ENCODE measurements around the gene CTRB2.

Gene CTRB2

GRCh38 chr16:75250089-75250808 is 43.3 kb upstream of the CTRB2 start:
- peak overlapping the region; percentile 69; the same call in 1 of the 2 replicates for H3K27ac ChIP-seq (ENCODE audit: extremely low read depth, low read depth, low read length)
- no peaks in the 10 kb centered on the region for H3K9me3 ChIP-seq (ENCODE audit: control insufficient read depth, insufficient read depth, low read depth, low read length)
- TF ChIP-seq ZNF23 (tag by site-specific recombination; IDR thresholded peaks at IDR 0.05; ENCODE audit: borderline replicate concordance), result no peak
- TF ChIP-seq ZBTB17 (tag by site-specific recombination; IDR thresholded peaks at IDR 0.05), result 0 out of 2 replicates have a peak, but pooled peaks have one; percentile 43
- peaks cover 8% of the 10 kb centered on the region for H3K4me1 ChIP-seq (ENCODE audit: control insufficient read depth, insufficient read depth, low read length)
- H3K36me3 ChIP-seq (ENCODE audit: control insufficient read depth in 2 of 2, insufficient read depth in 1 of 2, low read length in 2 of 2), result peaks cover 0 to 9% of the 10 kb centered on the region in 2 experiments; a peak in 1 of 3 replicates
- CTCF ChIA-PET, result interaction anchor here (0.6 to 1.8 kb wide), 5 partner anchors 16 to 548 kb away, joined by 3 to 11 read pairs (median 4); no protein-coding TSS in a partner anchor
- POLR2A ChIA-PET, result interaction anchor here (0.9 to 1.9 kb wide), 4 partner anchors 23 to 135 kb away, joined by 3 to 6 read pairs (median 4); no protein-coding TSS in a partner anchor
- H3K4me3 ChIP-seq (ENCODE audit: low read depth, low read length), result peak overlapping the region; percentile 67

GRCh38 chr16:75249441-75249840 is 42.5 kb upstream of the CTRB2 start:
- CTCF ChIA-PET, result interaction anchor here (0.6 to 1.8 kb wide), 2 partner anchors 15 to 547 kb away, joined by 3 to 11 read pairs; no protein-coding TSS in a partner anchor

DNA sequence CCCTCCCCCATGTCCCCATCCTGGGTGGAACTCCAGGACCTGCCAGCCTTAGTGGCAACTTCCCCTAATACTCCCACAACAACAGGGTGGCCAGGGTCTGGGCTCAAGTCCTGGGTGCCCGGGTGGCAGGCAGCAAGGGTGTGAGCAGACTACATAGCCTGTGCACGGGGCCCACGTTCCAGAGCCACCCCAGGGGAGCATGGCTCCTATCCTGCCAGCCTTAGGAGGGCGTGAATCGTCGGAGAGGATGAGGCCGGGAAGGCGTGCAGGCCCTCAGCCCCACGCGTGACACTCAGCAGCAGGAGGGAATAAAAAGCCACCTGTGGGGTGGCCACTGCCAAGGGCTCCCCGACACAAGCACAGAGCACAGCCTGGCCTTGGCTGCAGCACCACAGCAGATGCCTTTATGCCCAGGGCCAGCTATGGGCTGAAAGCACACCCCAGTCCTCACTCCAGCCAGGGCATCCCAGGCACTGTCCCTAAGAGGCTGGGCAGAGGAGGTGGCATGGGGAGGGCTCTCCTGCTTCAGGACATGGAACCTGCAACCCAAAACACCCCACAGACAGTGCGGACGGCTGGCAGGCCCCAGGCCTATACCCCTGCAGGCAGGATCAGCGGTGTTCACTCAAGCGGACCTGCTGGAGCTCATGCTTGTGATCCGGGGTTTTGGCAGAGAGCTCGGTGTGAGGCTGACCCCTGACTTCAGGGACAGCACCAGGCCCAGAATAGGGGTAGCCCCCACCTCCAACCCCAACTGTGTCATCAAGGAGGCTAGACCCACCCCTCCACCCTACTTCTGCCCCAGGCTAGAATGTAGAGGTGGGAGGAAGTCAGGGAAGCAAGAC is 41.8 kb upstream of the CTRB2 start:
- Histone ChIP-seq H3K4me3 (ENCODE audit: low read depth, low read length) (no peak overlapping the region), H3K4me1 (ENCODE audit: control insufficient read depth, insufficient read depth, low read length) (peaks cover 6% of the 10 kb centered on the region), H3K36me3 (ENCODE audit: control insufficient read depth in 2 of 2, insufficient read depth in 1 of 2, low read length in 2 of 2) (peaks cover 0 to 9% of the 10 kb centered on the region in 2 experiments; a peak in 1 of 3 replicates), H3K9me3 (ENCODE audit: control insufficient read depth, insufficient read depth, low read depth, low read length) (no peaks in the 10 kb centered on the region), H3K27ac (ENCODE audit: extremely low read depth, low read depth, low read length) (no peak overlapping the region)
- CTCF ChIA-PET, result interaction anchor here (1.1 to 1.8 kb wide), 2 partner anchors 15 kb away, joined by 3 to 11 read pairs; no protein-coding TSS in a partner anchor
- peak; percentile 53 for TF ChIP-seq GLIS1 (tag by site-specific recombination; IDR thresholded peaks at IDR 0.05)
- TF ChIP-seq ZNF624 (tag by site-specific recombination; IDR thresholded peaks at IDR 0.05), result no peak
- POLR2A ChIA-PET, result interaction anchor here (0.5 kb wide), 1 partner anchor 152 kb away, joined by 5 read pairs; no protein-coding TSS in a partner anchor

More at GRCh38 chr16:75249441-75249840, 42.5 kb upstream of the CTRB2 start:
- TF ChIP-seq OVOL3 (tag by site-specific recombination; IDR thresholded peaks at IDR 0.05), result no peak
- 0 out of 2 replicates have a peak, but pooled peaks have one; percentile 7 for TF ChIP-seq GLIS2 (tag by site-specific recombination; IDR thresholded peaks at IDR 0.05)
- POLR2A ChIA-PET, result interaction anchor here (1.3 to 1.9 kb wide), 3 partner anchors 22 to 136 kb away, joined by 3 to 6 read pairs (median 5); no protein-coding TSS in a partner anchor
- H3K4me1 ChIP-seq (ENCODE audit: control insufficient read depth, insufficient read depth, low read length), result peaks cover 6% of the 10 kb centered on the region
- H3K9me3 ChIP-seq (ENCODE audit: control insufficient read depth, insufficient read depth, low read depth, low read length), result no peaks in the 10 kb centered on the region
- no peak overlapping the region for H3K27ac ChIP-seq (ENCODE audit: extremely low read depth, low read depth, low read length)
- no peak overlapping the region for H3K4me3 ChIP-seq (ENCODE audit: low read depth, low read length)
- H3K36me3 ChIP-seq (ENCODE audit: control insufficient read depth in 2 of 2, insufficient read depth in 1 of 2, low read length in 2 of 2), result peaks cover 0 to 9% of the 10 kb centered on the region in 2 experiments; a peak in 1 of 3 replicates

DNA sequence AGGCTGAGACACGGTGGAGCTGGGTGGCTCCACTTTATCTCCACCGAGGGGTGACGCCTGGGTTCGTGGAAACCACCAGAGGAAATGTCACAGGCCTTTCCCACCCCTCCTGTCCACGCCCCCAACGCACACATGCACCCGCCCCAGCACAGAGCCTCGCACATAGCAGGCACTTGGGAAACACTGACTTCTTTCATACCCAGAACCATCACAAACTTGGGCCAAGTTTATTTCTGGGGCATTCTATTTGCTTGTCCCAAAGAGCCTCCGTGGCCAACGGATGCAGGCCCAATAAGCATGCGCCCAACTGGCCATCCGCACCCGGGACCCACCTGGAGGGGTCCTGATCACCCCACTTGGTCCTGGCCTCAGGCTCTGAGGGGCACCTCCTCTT is 41.2 kb upstream of the CTRB2 start:
- peaks cover 6% of the 10 kb centered on the region for H3K4me1 ChIP-seq (ENCODE audit: control insufficient read depth, insufficient read depth, low read length)
- POLR2A ChIA-PET, result interaction anchor here (0.5 kb wide), 1 partner anchor 153 kb away, joined by 5 read pairs; no protein-coding TSS in a partner anchor
- peak; percentile 79 for TF ChIP-seq KLF1 (tag by site-specific recombination; IDR thresholded peaks at IDR 0.05)
- TF ChIP-seq, protein P1, sequence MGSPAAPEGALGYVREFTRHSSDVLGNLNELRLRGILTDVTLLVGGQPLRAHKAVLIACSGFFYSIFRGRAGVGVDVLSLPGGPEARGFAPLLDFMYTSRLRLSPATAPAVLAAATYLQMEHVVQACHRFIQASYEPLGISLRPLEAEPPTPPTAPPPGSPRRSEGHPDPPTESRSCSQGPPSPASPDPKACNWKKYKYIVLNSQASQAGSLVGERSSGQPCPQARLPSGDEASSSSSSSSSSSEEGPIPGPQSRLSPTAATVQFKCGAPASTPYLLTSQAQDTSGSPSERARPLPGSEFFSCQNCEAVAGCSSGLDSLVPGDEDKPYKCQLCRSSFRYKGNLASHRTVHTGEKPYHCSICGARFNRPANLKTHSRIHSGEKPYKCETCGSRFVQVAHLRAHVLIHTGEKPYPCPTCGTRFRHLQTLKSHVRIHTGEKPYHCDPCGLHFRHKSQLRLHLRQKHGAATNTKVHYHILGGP (tag by site-specific recombination; IDR thresholded peaks at IDR 0.05), result no peak
- no peak for TF ChIP-seq ZNF426 (tag by site-specific recombination; IDR thresholded peaks at IDR 0.05)
- TF ChIP-seq, protein P2, sequence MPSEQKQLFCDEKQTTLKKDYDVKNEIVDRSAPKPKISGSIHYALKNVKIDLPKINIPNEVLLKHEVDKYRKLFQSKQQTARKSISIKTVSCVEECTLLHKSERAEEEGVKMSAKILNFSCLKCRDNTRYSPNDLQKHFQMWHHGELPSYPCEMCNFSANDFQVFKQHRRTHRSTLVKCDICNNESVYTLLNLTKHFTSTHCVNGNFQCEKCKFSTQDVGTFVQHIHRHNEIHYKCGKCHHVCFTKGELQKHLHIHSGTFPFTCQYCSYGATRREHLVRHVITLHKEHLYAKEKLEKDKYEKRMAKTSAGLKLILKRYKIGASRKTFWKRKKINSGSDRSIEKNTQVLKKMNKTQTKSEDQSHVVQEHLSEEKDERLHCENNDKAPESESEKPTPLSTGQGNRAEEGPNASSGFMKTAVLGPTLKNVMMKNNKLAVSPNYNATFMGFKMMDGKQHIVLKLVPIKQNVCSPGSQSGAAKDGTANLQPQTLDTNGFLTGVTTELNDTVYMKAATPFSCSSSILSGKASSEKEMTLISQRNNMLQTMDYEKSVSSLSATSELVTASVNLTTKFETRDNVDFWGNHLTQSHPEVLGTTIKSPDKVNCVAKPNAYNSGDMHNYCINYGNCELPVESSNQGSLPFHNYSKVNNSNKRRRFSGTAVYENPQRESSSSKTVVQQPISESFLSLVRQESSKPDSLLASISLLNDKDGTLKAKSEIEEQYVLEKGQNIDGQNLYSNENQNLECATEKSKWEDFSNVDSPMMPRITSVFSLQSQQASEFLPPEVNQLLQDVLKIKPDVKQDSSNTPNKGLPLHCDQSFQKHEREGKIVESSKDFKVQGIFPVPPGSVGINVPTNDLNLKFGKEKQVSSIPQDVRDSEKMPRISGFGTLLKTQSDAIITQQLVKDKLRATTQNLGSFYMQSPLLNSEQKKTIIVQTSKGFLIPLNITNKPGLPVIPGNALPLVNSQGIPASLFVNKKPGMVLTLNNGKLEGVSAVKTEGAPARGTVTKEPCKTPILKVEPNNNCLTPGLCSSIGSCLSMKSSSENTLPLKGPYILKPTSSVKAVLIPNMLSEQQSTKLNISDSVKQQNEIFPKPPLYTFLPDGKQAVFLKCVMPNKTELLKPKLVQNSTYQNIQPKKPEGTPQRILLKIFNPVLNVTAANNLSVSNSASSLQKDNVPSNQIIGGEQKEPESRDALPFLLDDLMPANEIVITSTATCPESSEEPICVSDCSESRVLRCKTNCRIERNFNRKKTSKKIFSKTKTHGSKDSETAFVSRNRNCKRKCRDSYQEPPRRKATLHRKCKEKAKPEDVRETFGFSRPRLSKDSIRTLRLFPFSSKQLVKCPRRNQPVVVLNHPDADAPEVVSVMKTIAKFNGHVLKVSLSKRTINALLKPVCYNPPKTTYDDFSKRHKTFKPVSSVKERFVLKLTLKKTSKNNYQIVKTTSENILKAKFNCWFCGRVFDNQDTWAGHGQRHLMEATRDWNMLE (tag by site-specific recombination; conservative IDR thresholded peaks at IDR 0.05; ENCODE audit: low read depth), result no peak

More for the DNA sequence above, 41.2 kb upstream of the CTRB2 start:
- no peak overlapping the region for H3K27ac ChIP-seq (ENCODE audit: extremely low read depth, low read depth, low read length)
- H3K36me3 ChIP-seq (ENCODE audit: control insufficient read depth in 2 of 2, insufficient read depth in 1 of 2, low read length in 2 of 2), result peaks cover 0 to 15% of the 10 kb centered on the region in 2 experiments; a peak in 1 of 3 replicates
- no peaks in the 10 kb centered on the region for H3K9me3 ChIP-seq (ENCODE audit: control insufficient read depth, insufficient read depth, low read depth, low read length)
- no peak overlapping the region for H3K4me3 ChIP-seq (ENCODE audit: low read depth, low read length)
- CTCF ChIA-PET, result interaction anchor here (1.1 to 1.2 kb wide), 2 partner anchors 15 to 49 kb away, joined by 3 read pairs; no protein-coding TSS in a partner anchor

All from HEK293 (cell line).